ENCODE data around the gene KLHL3. TPM values are rescaled to one million over a fixed set of nuclear protein-coding genes. Genes with fewer than 3 reads are reported as not detected.

Gene KLHL3
- total and polyA plus RNA-seq, 4 donors, result 8.9 to 12.6 (median 11.5) TPM

DNA sequence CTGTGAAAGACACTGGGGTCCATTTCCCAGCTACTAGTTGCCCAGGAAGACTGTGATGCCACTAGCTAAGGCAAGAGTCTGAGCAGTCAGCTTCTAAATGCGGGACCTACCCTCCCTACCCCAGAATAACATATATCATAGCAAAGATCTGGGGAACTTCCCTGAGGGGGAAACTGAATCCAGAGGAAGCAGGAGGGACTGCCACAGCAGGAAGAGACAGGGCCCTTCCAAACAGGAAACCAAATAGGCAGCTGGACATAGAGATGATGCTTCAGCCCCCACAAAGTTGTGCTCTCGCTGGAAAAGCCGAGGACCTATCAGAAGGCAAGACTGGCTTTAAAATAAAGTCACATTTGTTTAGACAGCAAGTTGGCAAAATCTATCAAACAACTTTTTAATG, 51.1 kb downstream of the KLHL3 start:
- Histone ChIP-seq H3K27ac (ENCODE audit: low read depth, low read length) (no peak overlapping the region), H3K9me3 (ENCODE audit: control insufficient read depth, insufficient read depth, low read length) (no peaks in the 10 kb centered on the region), H3K4me3 (ENCODE audit: low read depth, low read length) (no peak overlapping the region), H3K27me3 (ENCODE audit: control insufficient read depth, insufficient read depth, low read length) (no peaks in the 10 kb centered on the region), H3K4me1 (ENCODE audit: control insufficient read depth, insufficient read depth, low read length) (no peaks in the 10 kb centered on the region), H3K36me3 (ENCODE audit: control insufficient read depth, insufficient read depth, low read length) (peaks cover 3% of the 10 kb centered on the region)
- no peak for DNase-seq (ENCODE audit: low read depth in 4 of 6, low spot score in 6 of 6)
- WGBS (ENCODE audit: insufficient coverage), result 76% methylated on average over 3 of the region's 3 CpGs

GRCh38 chr5:137681191-137681590, 54.7 kb downstream of the KLHL3 start:
- 100% methylated on average over 1 of the region's 1 CpG for WGBS (ENCODE audit: insufficient coverage)
- DNase-seq (ENCODE audit: low read depth in 4 of 6, low spot score in 6 of 6), result no peak
- H3K4me3 ChIP-seq (ENCODE audit: low read depth, low read length), result no peak overlapping the region
- no peaks in the 10 kb centered on the region for H3K4me1 ChIP-seq (ENCODE audit: control insufficient read depth, insufficient read depth, low read length)
- H3K27me3 ChIP-seq (ENCODE audit: control insufficient read depth, insufficient read depth, low read length), result no peaks in the 10 kb centered on the region
- H3K9me3 ChIP-seq (ENCODE audit: control insufficient read depth, insufficient read depth, low read length), result no peaks in the 10 kb centered on the region
- peaks cover 2% of the 10 kb centered on the region for H3K36me3 ChIP-seq (ENCODE audit: control insufficient read depth, insufficient read depth, low read length)
- no peak overlapping the region for H3K27ac ChIP-seq (ENCODE audit: low read depth, low read length)

GRCh38 chr5:137679910-137680309, 56.0 kb downstream of the KLHL3 start:
- no peak for DNase-seq (ENCODE audit: low read depth in 4 of 6, low spot score in 6 of 6)
- H3K27ac ChIP-seq (ENCODE audit: low read depth, low read length), result no peak overlapping the region
- no CpG with 5 or more reads among the region's 1 CpG for WGBS (ENCODE audit: insufficient coverage)

DNA sequence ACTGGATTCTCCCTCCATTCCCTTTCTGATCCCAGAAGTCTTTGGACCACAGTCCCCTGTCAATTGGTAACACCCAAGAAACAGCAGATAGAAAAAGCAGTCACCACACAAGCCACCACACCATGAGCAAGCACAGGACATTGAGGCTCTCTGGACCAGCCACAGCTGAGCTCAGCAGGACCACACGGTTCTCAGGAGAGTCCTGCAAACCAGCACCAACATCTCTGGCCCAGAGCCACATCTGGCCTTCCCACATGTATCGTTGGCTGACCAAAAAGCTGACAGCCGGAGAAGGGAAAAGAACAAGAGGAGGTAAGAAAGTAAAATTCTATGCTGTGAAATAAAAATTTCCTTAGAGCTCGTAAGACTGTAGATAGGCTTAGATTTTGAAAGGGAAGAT, 56.7 kb downstream of the KLHL3 start:
- Histone ChIP-seq H3K27ac (ENCODE audit: low read depth, low read length) (no peak overlapping the region), H3K9me3 (ENCODE audit: control insufficient read depth, insufficient read depth, low read length) (no peaks in the 10 kb centered on the region), H3K36me3 (ENCODE audit: control insufficient read depth, insufficient read depth, low read length) (no peaks in the 10 kb centered on the region), H3K27me3 (ENCODE audit: control insufficient read depth, insufficient read depth, low read length) (no peaks in the 10 kb centered on the region), H3K4me3 (ENCODE audit: low read depth, low read length) (no peak overlapping the region), H3K4me1 (ENCODE audit: control insufficient read depth, insufficient read depth, low read length) (no peaks in the 10 kb centered on the region)
- no peak for DNase-seq (ENCODE audit: low read depth in 4 of 6, low spot score in 6 of 6)
- 80% methylated on average over 1 of the region's 4 CpGs for WGBS (ENCODE audit: insufficient coverage)

More at GRCh38 chr5:137679910-137680309, 56.0 kb downstream of the KLHL3 start:
- H3K36me3 ChIP-seq (ENCODE audit: control insufficient read depth, insufficient read depth, low read length), result no peaks in the 10 kb centered on the region
- H3K4me1 ChIP-seq (ENCODE audit: control insufficient read depth, insufficient read depth, low read length), result no peaks in the 10 kb centered on the region
- H3K27me3 ChIP-seq (ENCODE audit: control insufficient read depth, insufficient read depth, low read length), result no peaks in the 10 kb centered on the region
- no peaks in the 10 kb centered on the region for H3K9me3 ChIP-seq (ENCODE audit: control insufficient read depth, insufficient read depth, low read length)
- no peak overlapping the region for H3K4me3 ChIP-seq (ENCODE audit: low read depth, low read length)

DNA sequence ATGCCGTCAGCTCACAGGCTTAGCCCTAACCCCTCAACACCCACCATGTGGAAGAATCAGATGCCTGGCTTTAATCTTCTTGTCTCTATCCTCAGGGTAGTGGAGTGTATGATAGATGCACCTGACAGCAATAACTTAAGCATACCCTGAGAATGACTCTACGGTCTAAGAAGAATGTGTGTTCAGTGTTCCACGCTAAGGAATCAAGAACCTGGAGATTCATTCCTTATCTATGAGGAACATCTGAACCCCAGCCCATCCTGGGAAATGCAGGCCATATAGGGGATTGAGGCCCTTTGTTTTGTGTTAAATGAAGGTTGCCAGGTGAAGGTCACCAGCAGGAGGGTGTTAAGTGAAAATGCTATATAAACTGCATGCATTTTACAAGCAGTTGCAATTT, 63.0 kb downstream of the KLHL3 start:
- Histone ChIP-seq H3K9me3 (ENCODE audit: control insufficient read depth, insufficient read depth, low read length) (no peaks in the 10 kb centered on the region), H3K36me3 (ENCODE audit: control insufficient read depth, insufficient read depth, low read length) (peaks cover 3% of the 10 kb centered on the region), H3K4me1 (ENCODE audit: control insufficient read depth, insufficient read depth, low read length) (no peaks in the 10 kb centered on the region), H3K4me3 (ENCODE audit: low read depth, low read length) (no peak overlapping the region), H3K27me3 (ENCODE audit: control insufficient read depth, insufficient read depth, low read length) (no peaks in the 10 kb centered on the region), H3K27ac (ENCODE audit: low read depth, low read length) (no peak overlapping the region)
- WGBS (ENCODE audit: insufficient coverage), result no CpG with 5 or more reads among the region's 3 CpGs
- no peak for DNase-seq (ENCODE audit: low read depth in 4 of 6, low spot score in 6 of 6)

DNA sequence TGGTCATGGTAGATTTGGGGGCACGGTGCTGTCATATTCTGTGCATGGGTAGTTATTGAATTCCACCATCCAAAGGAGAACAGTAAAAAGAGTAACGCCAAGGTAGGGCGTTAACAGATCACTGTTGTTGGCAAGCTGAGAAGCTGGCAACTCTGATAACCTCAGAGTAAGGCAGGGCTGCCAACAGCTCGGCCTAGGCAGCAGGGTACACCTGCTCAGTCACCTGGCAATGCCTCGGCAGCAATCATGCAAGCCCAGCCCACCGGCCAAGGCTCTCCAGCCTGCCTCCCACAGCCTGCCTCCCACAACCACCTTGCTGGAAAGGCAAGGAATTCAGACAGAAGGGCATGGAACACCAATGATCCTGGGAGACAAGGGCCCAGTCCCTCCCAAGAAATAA, 63.9 kb downstream of the KLHL3 start:
- WGBS (ENCODE audit: insufficient coverage), result 80% methylated on average over 4 of the region's 6 CpGs
- no peak for DNase-seq (ENCODE audit: low read depth in 4 of 6, low spot score in 6 of 6)
- H3K27ac ChIP-seq (ENCODE audit: low read depth, low read length), result no peak overlapping the region

DNA sequence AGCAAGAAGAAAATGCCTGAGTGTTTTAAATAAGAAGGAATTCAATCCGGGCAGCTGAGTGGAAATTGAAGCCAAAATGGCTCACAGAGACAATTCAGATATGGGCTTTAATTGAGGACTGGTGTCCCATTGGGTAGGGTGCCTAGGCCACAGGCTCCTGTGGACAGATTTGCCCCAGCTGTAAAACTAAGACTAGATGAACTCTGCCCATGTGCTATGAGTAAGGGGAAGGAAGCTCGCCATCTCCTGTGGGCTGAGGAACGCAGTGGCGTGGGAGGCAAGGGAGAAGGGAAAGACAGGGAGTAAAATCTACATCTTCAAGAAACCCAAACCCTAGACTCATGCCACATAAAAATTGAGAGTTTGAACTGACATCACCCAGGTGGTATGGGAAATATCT, 66.1 kb downstream of the KLHL3 start:
- DNase-seq (ENCODE audit: low read depth in 4 of 6, low spot score in 6 of 6), result no peak
- no peaks in the 10 kb centered on the region for H3K9me3 ChIP-seq (ENCODE audit: control insufficient read depth, insufficient read depth, low read length)
- no peak overlapping the region for H3K27ac ChIP-seq (ENCODE audit: low read depth, low read length)
- H3K27me3 ChIP-seq (ENCODE audit: control insufficient read depth, insufficient read depth, low read length), result no peaks in the 10 kb centered on the region
- WGBS (ENCODE audit: insufficient coverage), result 100% methylated on average over 1 of the region's 4 CpGs
- H3K4me1 ChIP-seq (ENCODE audit: control insufficient read depth, insufficient read depth, low read length), result no peaks in the 10 kb centered on the region
- H3K4me3 ChIP-seq (ENCODE audit: low read depth, low read length), result no peak overlapping the region
- H3K36me3 ChIP-seq (ENCODE audit: control insufficient read depth, insufficient read depth, low read length), result peaks cover 3% of the 10 kb centered on the region

More for the DNA sequence above, 63.9 kb downstream of the KLHL3 start:
- Histone ChIP-seq H3K36me3 (ENCODE audit: control insufficient read depth, insufficient read depth, low read length) (peaks cover 3% of the 10 kb centered on the region), H3K4me3 (ENCODE audit: low read depth, low read length) (no peak overlapping the region), H3K9me3 (ENCODE audit: control insufficient read depth, insufficient read depth, low read length) (no peaks in the 10 kb centered on the region), H3K27me3 (ENCODE audit: control insufficient read depth, insufficient read depth, low read length) (no peaks in the 10 kb centered on the region), H3K4me1 (ENCODE audit: control insufficient read depth, insufficient read depth, low read length) (no peaks in the 10 kb centered on the region)

GRCh38 chr5:137668637-137669036, 67.3 kb downstream of the KLHL3 start:
- WGBS (ENCODE audit: insufficient coverage), result 100% methylated on average over 4 of the region's 5 CpGs
- Histone ChIP-seq H3K27ac (ENCODE audit: low read depth, low read length) (no peak overlapping the region), H3K4me3 (ENCODE audit: low read depth, low read length) (no peak overlapping the region), H3K4me1 (ENCODE audit: control insufficient read depth, insufficient read depth, low read length) (no peaks in the 10 kb centered on the region), H3K27me3 (ENCODE audit: control insufficient read depth, insufficient read depth, low read length) (no peaks in the 10 kb centered on the region), H3K9me3 (ENCODE audit: control insufficient read depth, insufficient read depth, low read length) (no peaks in the 10 kb centered on the region), H3K36me3 (ENCODE audit: control insufficient read depth, insufficient read depth, low read length) (peaks cover 3% of the 10 kb centered on the region)
- no peak for DNase-seq (ENCODE audit: low read depth in 4 of 6, low spot score in 6 of 6)

GRCh38 chr5:137667341-137667740, 68.5 kb downstream of the KLHL3 start:
- no peaks in the 10 kb centered on the region for H3K27me3 ChIP-seq (ENCODE audit: control insufficient read depth, insufficient read depth, low read length)
- H3K4me3 ChIP-seq (ENCODE audit: low read depth, low read length), result no peak overlapping the region
- no peaks in the 10 kb centered on the region for H3K4me1 ChIP-seq (ENCODE audit: control insufficient read depth, insufficient read depth, low read length)
- no peaks in the 10 kb centered on the region for H3K9me3 ChIP-seq (ENCODE audit: control insufficient read depth, insufficient read depth, low read length)
- DNase-seq (ENCODE audit: low read depth in 4 of 6, low spot score in 6 of 6), result no peak
- no peak overlapping the region for H3K27ac ChIP-seq (ENCODE audit: low read depth, low read length)
- peaks cover 3% of the 10 kb centered on the region for H3K36me3 ChIP-seq (ENCODE audit: control insufficient read depth, insufficient read depth, low read length)

GRCh38 chr5:137666901-137667300, 69.0 kb downstream of the KLHL3 start:
- no peaks in the 10 kb centered on the region for H3K9me3 ChIP-seq (ENCODE audit: control insufficient read depth, insufficient read depth, low read length)
- peaks cover under 1% of the 10 kb centered on the region for H3K36me3 ChIP-seq (ENCODE audit: control insufficient read depth, insufficient read depth, low read length)
- WGBS (ENCODE audit: insufficient coverage), result no CpG with 5 or more reads among the region's 2 CpGs
- no peaks in the 10 kb centered on the region for H3K27me3 ChIP-seq (ENCODE audit: control insufficient read depth, insufficient read depth, low read length)
- H3K4me3 ChIP-seq (ENCODE audit: low read depth, low read length), result no peak overlapping the region
- no peaks in the 10 kb centered on the region for H3K4me1 ChIP-seq (ENCODE audit: control insufficient read depth, insufficient read depth, low read length)
- DNase-seq (ENCODE audit: low read depth in 4 of 6, low spot score in 6 of 6), result peak in 1 of 6 donors; percentile 12
- no peak overlapping the region for H3K27ac ChIP-seq (ENCODE audit: low read depth, low read length)

All from spinal cord (tissue), 10 donors.